Ishikawa (cell line): ENCODE results near the gene MAST2.

Experiments used
- CEBPB ChIP-seq: IDR thresholded peaks from 2 replicates; pipeline ENCODE4 v1.6.1; 2012
- CREB1 ChIP-seq: IDR thresholded peaks from 2 replicates; pipeline ENCODE4 v1.6.1; 2012; ENCODE audit warnings: low read depth
- EGR1 ChIP-seq: IDR thresholded peaks from 2 replicates; pipeline ENCODE4 v1.6.1; 2012
- EP300 ChIP-seq: IDR thresholded peaks from 2 replicates; pipeline ENCODE4 v1.6.1; 2012; ENCODE audit warnings: borderline replicate concordance
- FOXM1 ChIP-seq: IDR thresholded peaks from 2 replicates; pipeline ENCODE4 v1.6.1; 2012; ENCODE audit warnings: low read depth, borderline replicate concordance
- NFIC ChIP-seq: IDR thresholded peaks from 2 replicates; pipeline ENCODE4 v1.6.1; 2012
- RAD21 ChIP-seq: IDR thresholded peaks from 2 replicates; pipeline ENCODE4 v1.6.1; 2012; ENCODE audit warnings: low read depth
- TAF1 ChIP-seq: IDR thresholded peaks from 2 replicates; pipeline ENCODE4 v1.6.1; 2012; ENCODE audit warnings: low read depth, mild to moderate bottlenecking
- TCF12 ChIP-seq: IDR thresholded peaks from 2 replicates; pipeline ENCODE4 v1.6.1; 2012; ENCODE audit warnings: low read depth
- TEAD4 ChIP-seq: IDR thresholded peaks from 2 replicates; pipeline ENCODE4 v1.6.1; 2012
- YY1 ChIP-seq: IDR thresholded peaks from 2 replicates; pipeline ENCODE4 v1.6.1; 2012; ENCODE audit warnings: low read depth
- ZBTB7A ChIP-seq: IDR thresholded peaks from 2 replicates; pipeline ENCODE4 v1.6.1; 2012; ENCODE audit warnings: low read depth
- TF ChIP-seq, protein P1 (sequence below): IDR thresholded peaks from 2 replicates; pipeline ENCODE4 v1.6.1; 2012; ENCODE audit warnings: low read depth, mild to moderate bottlenecking
- TF ChIP-seq, protein P2 (sequence below): IDR thresholded peaks from 2 replicates; pipeline ENCODE4 v1.6.1; 2012
- TF ChIP-seq, protein P3 (sequence below): IDR thresholded peaks from 2 replicates; pipeline ENCODE4 v1.6.1; 2012

Gene MAST2

DNA sequence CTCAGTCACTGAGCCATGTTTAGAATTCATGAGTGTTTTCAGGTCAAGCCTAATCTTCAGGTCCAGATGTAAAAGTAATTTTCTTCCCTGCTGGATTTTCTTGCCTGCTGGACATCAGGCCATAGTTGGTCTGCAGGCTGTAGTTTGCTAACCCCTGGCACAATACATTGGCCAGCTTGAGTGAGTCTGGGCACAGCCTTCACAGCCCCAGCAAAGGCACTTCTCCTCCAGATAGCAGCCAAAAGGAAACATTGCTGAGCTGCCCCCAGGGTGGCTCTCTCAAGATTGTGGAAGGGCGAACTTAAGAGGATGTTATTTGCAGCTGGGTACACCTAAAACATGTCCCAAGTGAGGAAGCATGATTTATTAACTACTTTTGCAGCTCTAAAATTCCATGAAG, 202.2 kb downstream of the MAST2 start:
- TF ChIP-seq FOXM1 (no peak), TAF1 (no peak)

DNA sequence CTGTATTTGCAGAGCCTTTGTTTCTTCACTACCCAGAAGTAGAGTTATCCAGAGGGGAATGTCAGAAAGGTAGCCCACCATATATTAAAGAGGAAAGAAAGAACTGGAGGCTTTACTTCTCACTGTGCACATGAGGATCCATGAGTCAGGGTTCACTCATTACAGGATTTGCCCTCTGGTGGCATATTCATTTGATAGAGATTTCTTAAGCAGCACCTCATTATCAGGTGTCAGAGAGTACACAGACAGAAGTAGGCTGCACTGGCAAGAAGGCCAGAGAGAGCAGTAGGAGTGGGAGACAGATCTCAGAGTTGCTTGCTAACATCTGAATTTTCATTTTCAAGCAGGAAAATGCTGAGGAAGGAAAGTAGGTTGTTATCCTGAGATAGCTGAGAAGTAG, 205.2 kb downstream of the MAST2 start:
- TF ChIP-seq RAD21 (no peak), YY1 (no peak), ZBTB7A (no peak), TCF12 (no peak), TAF1 (no peak), EGR1 (no peak)

DNA sequence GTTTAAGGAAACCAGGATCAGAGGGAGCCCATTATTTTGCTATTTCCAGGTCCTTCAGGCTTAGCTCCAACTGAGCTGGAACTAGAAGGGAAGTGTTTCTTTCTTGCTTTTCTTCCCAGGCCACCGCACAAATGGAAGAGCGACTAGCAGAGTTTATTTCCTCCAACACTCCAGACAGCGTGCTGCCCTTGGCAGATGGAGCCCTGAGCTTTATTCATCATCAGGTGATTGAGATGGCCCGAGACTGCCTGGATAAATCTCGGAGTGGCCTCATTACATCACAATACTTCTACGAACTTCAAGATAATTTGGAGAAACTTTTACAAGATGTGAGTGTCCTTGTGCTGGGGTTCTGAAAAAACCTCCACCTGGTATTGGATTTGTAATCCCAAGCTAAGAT, 207.2 kb downstream of the MAST2 start:
- TF ChIP-seq ZBTB7A = no peak
- no peak for TF ChIP-seq RAD21
- no peak for TF ChIP-seq EGR1
- no peak for TF ChIP-seq NFIC
- TF ChIP-seq EP300 = no peak
- no peak for TF ChIP-seq CREB1
- TF ChIP-seq FOXM1 = no peak
- TF ChIP-seq, protein P1, sequence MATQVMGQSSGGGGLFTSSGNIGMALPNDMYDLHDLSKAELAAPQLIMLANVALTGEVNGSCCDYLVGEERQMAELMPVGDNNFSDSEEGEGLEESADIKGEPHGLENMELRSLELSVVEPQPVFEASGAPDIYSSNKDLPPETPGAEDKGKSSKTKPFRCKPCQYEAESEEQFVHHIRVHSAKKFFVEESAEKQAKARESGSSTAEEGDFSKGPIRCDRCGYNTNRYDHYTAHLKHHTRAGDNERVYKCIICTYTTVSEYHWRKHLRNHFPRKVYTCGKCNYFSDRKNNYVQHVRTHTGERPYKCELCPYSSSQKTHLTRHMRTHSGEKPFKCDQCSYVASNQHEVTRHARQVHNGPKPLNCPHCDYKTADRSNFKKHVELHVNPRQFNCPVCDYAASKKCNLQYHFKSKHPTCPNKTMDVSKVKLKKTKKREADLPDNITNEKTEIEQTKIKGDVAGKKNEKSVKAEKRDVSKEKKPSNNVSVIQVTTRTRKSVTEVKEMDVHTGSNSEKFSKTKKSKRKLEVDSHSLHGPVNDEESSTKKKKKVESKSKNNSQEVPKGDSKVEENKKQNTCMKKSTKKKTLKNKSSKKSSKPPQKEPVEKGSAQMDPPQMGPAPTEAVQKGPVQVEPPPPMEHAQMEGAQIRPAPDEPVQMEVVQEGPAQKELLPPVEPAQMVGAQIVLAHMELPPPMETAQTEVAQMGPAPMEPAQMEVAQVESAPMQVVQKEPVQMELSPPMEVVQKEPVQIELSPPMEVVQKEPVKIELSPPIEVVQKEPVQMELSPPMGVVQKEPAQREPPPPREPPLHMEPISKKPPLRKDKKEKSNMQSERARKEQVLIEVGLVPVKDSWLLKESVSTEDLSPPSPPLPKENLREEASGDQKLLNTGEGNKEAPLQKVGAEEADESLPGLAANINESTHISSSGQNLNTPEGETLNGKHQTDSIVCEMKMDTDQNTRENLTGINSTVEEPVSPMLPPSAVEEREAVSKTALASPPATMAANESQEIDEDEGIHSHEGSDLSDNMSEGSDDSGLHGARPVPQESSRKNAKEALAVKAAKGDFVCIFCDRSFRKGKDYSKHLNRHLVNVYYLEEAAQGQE = no peak

DNA sequence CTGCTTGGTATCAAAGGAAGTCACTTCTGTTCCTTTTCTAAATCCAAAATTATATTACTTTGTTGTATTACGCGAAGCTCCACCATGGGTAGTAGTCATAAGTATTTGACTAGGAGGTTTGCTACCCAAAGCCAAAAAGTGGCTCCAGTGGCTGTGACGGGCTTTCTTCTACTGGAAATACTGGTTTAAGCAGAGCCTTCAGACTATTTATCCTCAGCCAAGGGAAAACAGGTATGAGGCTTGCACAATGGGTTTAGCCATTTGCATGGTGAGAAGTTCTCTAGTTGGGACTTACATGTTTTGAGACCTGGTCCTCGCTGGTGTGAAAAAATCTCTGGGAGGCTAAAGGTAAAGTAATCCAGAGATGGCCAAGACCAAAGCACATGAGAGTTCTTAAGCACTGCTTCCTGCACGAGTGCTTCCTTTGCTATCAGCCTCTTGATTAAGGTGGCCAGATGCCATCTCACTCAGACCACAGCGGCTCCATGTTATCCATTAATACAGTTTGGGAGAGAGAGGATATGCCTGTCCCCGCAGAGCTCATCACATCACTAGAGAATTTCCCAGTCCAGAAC, 207.8 kb downstream of the MAST2 start:
- TF ChIP-seq TEAD4 (no peak), ZBTB7A (no peak), RAD21 (no peak), YY1 (no peak), FOXM1 (no peak), EGR1 (no peak), CREB1 (no peak), NFIC (no peak), TAF1 (no peak), EP300 (no peak), CEBPB (no peak), TCF12 (no peak)
- TF ChIP-seq, protein P1 = no peak
- TF ChIP-seq, protein P2, sequence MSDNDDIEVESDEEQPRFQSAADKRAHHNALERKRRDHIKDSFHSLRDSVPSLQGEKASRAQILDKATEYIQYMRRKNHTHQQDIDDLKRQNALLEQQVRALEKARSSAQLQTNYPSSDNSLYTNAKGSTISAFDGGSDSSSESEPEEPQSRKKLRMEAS = no peak
- TF ChIP-seq, protein P3, sequence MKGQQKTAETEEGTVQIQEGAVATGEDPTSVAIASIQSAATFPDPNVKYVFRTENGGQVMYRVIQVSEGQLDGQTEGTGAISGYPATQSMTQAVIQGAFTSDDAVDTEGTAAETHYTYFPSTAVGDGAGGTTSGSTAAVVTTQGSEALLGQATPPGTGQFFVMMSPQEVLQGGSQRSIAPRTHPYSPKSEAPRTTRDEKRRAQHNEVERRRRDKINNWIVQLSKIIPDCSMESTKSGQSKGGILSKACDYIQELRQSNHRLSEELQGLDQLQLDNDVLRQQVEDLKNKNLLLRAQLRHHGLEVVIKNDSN = no peak

DNA sequence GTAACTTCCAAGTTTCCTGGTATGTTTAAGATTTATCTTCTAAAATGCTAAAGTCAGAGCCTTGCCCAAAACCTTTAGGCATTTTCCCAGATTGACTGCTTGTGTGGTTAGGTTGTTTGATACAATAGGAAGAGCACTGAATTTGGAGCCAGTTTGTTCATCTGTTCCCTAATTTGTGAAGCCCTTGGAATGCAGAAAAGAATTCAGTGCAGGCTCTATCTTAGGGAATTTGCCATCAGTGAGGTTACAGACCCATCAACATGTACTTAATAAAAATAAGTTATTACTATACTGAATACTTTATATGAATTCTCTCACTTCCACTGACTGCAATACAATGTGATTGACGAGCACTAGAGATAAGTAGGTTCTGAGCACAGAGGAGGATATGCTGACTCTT, 208.8 kb downstream of the MAST2 start:
- TF ChIP-seq TAF1 (no peak), EP300 (no peak), EGR1 (no peak), CREB1 (no peak), TEAD4 (no peak), CEBPB (no peak), RAD21 (no peak), TCF12 (no peak)
- TF ChIP-seq, protein P3 = no peak
- TF ChIP-seq, protein P1 = no peak

DNA sequence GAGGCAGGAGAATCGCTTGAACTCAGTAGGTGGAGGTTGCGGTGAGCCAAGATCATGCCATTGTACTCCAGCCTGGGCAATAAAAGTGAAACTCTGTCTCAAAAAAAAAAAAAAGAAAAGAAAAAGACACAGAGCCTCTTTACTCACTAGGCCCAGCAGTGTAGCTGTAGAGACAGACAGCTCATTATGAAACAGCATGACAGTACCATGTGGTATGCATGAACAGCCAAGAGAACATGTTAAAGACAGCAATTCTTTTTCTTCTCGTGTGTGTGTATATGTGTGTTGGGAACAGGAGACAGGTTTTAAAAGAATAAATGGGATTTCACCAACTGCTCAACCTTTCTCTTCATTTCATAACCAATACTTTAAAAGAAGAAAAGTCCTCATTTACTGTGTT, 210.2 kb downstream of the MAST2 start:
- TF ChIP-seq TAF1 (no peak), RAD21 (no peak), ZBTB7A (no peak), TCF12 (no peak), TEAD4 (no peak), FOXM1 (no peak), CEBPB (no peak), YY1 (no peak), EP300 (no peak), EGR1 (no peak), NFIC (no peak), CREB1 (no peak)
- TF ChIP-seq, protein P1 = no peak
- TF ChIP-seq, protein P3 = no peak
- TF ChIP-seq, protein P2 = no peak
